NCI-H526 (cell line): ENCODE data around the gene KASH5.
"Not testable (repeated sequence)": the region's sequence is repeated elsewhere in the genome, so short reads cannot be mapped to it uniquely, and the experiment has no call there.

Experiments
- DNase-seq, 2 experiments: peaks; one replicate each; lab custom pipeline; 2025; lab: John Stamatoyannopoulos, UW

Gene KASH5

DNA sequence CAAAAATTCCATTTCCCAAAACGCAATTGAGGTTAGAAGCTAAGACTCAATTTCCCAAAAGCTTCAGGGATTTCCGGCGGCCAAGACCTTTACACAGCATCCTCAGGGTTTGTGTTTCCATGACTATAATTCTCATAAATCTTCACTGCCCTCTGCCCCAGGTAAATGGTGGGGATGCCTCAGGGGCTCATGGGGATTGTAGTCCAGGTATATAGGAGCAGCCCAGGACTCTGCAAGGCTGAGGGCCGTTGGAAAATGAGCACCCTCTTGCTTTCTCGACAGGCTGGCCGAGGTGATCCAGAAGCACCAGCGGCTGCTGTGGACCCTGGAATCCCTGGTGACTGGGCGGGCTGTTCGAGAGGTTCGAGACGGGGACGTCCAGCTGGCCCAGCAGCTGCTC is 71.3 kb downstream of the KASH5 start:
- DNase-seq, result no peak

DNA sequence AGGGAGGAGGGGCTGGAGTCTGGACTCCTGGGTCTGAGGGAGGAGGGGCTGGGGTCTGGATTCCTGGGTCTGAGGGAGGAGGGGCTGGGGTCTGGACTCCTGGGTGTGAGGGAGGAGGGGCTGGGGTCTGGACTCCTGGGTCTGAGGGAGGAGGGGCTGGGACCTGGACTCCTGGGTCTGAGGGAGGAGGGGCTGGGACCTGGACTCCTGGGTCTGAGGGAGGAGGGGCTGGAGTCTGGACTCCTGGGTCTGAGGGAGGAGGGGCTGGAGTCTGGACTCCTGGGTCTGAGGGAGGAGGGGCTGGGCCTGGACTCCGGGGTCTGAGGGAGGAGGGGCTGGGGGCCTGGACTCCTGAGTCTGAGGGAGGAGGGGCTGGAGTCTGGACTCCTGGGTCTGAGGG is 73.1 kb downstream of the KASH5 start:
- not testable (repeated sequence) for DNase-seq

DNA sequence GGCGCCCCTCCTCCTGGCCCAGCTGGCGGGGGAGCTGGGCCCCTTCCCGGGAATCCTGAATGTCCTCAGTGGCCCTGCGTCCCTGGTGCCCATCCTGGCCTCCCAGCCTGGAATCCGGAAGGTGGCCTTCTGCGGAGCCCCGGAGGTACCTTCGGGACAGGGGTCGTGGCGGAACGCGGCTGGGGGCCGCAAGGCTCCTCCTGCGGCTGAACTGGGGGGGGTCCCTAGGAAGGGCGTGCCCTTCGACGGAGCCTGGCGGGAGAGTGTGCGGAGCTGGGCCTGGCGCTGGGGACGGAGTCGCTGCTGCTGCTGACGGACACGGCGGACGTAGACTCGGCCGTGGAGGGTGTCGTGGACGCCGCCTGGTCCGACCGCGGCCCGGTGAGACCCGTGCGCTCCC is 73.6 kb downstream of the KASH5 start:
- no peak for DNase-seq

DNA sequence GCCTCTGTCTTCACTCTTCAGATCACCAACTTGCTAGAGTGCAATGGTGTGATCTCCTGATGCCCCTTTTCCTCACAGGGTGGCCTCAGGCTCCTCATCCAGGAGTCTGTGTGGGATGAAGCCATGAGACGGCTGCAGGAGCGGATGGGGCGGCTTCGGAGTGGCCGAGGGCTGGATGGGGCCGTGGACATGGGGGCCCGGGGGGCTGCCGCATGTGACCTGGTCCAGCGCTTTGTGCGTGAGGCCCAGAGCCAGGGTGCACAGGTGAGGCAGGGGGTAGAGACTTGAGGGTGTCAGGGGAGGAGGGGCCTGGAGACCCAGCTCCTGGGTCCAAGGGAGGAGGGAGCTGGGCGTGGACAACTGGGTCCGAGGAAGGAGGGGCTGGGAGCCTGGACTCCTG is 74.4 kb downstream of the KASH5 start:
- no peak for DNase-seq

DNA sequence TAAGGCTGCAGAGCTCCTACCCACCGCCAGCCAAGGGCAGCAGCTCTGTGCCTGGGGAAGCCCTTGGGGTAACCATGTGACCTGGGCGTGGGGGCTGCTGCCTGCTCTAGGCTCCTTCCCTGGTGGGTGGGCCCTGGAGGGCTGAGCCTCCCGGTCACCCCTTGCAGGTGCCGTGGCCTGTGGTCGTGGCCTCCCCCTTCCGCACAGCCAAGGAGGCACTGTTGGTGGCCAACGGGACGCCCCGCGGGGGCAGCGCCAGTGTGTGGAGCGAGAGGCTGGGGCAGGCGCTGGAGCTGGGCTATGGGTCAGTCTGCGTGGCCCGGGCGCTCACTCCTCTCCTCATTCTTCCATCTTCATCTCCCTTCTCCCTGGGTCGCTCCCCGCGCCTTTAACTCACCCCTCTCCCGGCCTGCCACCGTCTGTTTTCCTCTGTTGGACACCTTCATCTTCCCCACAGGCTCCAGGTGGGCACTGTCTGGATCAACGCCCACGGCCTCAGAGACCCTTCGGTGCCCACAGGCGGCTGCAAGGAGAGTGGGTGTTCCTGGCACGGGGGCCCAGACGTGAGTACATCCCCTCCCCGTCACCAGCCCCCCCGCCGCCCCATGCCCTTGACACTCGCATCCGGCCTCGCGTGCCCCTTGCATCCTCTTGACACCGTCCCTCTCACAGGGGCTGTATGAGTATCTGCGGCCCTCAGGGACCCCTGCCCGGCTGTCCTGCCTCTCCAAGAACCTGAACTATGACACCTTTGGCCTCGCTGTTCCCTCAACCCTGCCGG is 76.1 kb downstream of the KASH5 start:
- DNase-seq, result no peak

DNA sequence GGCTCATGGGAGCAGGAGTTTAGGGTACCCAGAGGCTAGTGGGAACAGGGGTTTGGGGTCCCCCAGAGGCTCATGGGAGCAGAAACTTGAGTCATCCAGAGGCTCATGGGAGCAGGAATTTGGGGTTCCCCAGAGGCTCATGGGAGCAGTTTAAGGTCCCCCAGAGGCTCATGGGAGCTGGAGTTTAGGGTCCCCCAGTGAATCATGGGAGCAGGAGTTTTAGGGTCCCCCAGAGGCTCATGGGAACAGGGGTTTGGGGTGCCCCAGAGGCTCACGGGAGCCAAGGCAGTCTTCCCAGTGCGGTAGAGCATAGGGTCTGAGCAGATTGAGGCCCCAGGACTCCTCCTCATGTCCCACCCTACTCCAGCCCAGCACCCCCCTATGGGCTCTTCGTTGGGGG is 77.3 kb downstream of the KASH5 start:
- no peak for DNase-seq
